ENCODE measurements around the gene DGKE.

DNA sequence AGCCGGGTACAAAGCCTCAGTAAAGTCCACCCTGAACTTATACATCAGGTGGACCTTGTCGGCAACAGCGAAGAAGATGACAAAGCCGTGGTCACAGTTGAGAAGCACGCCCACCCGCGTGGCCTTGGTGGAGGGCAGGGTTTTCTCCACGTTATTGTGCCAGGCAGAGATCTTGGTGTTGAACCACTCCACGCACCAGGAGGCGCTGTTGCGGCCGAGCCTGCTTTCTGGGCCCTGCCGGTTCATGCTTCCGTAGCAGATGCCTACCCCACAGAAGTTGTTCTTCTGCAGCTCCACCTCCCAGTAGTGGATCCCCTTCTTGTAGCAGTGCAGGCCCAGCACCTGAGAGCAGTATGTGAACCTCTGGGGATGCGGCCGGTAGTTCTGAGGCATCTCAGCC lies 57.8 kb downstream of the DGKE start:
- no peak for TF ChIP-seq EZH2 (IDR thresholded peaks at IDR 0.05; ENCODE audit: borderline replicate concordance)
- TF ChIP-seq, protein P1, sequence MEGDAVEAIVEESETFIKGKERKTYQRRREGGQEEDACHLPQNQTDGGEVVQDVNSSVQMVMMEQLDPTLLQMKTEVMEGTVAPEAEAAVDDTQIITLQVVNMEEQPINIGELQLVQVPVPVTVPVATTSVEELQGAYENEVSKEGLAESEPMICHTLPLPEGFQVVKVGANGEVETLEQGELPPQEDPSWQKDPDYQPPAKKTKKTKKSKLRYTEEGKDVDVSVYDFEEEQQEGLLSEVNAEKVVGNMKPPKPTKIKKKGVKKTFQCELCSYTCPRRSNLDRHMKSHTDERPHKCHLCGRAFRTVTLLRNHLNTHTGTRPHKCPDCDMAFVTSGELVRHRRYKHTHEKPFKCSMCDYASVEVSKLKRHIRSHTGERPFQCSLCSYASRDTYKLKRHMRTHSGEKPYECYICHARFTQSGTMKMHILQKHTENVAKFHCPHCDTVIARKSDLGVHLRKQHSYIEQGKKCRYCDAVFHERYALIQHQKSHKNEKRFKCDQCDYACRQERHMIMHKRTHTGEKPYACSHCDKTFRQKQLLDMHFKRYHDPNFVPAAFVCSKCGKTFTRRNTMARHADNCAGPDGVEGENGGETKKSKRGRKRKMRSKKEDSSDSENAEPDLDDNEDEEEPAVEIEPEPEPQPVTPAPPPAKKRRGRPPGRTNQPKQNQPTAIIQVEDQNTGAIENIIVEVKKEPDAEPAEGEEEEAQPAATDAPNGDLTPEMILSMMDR (IDR thresholded peaks at IDR 0.05; ENCODE audit: poor library complexity): no peak
